GM18499 (cell line): ENCODE data around the gene RSPH10B.
"Not testable (repeated sequence)": the region's sequence is repeated elsewhere in the genome, so short reads cannot be mapped to it uniquely, and the experiment has no call there.

ENCODE experiments used
- ATAC-seq: cut with Tn5 transposase; IDR thresholded peaks from one replicate; pipeline ENCODE4 v1.9.1; 2021; ENCODE audit warnings: moderate number of reproducible peaks; ENCODE audit not compliant: insufficient read depth, unreplicated experiment

The RSPH10B gene

DNA sequence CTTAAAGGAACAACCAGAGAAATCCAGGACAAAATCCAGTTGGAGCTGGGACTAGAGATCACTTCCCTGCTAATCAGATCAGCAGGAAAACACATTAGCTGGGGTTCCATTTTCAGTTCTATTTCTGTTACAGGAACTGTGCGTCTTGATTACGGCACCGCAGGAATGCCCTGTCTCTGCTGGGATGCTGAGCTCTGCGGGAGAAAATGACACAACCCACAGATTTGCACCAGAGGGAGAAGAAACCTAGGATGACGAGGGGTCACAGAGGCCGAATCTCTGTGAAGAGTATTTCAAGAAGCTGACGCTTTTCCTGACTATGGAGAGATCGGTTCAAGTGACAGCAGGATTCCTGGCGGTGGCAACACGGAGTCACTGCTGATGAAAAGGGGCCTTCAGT is 40.2 kb downstream of the RSPH10B start:
- ATAC-seq: not testable (repeated sequence)

DNA sequence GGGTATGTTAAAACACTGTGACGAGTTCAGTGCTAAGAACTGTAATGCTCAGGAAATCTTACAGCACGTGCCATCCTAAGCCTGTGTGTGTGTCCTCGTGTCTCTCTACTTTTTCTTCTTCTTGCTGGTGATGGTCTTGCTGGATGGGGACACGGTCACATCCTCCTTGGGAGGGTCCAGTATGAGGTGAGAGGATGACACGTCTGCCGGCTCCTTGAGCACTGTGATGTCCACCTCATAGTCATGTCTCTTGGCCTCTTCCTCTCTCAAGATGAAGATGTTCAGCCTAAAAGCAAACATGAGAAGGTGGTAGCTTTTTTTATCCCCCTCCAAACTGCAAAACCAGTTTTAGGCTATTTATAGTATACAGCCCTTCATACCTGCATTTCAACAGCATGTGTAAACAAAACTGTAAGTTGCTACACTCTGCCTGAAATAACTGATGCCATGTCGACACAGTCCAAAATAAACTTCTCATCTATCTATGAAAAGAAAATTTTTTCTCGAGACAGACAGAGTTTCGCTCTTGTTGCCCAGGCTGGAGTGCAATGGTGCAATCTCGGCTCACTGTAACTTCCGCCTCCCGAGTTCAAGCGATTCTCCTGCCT is 44.1 kb downstream of the RSPH10B start:
- not testable (repeated sequence) for ATAC-seq

DNA sequence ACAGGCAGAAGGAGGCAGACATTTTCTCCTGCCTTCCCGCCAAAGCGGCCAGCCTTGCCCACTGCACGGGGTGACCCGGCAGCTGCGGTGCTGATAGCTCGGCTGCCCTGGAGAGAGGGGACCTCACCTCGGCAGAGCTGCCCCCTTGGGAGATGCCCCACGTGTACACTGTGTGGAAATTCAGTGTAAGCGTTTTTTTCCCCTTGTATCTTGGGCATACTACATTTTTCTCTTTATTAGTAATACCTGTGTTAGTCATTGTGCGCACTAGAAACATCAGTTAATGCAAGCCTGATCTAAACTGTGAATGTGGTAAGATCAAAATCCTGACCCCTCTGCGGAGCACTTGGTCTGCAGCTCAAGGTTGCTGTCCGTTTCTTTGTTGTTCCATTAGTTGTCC is 45.9 kb downstream of the RSPH10B start:
- not testable (repeated sequence) for ATAC-seq

- not testable (repeated sequence) for ATAC-seq
Measured at GRCh38 chr7:5924180-5924579, 46.3 kb downstream of the RSPH10B start.

DNA sequence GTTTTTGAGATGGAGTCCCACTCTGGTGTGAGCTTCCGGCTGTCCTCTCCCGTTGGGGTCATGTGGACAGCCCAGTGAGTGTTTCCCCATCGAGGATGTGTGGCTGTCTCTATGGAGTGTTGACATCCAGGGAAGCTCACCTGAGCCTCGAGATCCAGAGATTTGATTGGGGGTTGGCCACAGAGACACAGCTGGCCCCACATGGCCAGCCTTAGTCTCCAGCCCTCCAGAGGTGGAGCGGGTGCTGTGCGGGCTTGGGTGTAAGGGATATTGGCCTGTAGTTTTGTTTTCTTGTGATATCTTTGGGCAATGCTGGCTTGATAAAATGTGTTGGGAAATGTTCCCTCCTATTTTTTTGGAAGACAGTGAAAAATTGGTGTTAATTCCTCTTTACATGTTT is 54.0 kb downstream of the RSPH10B start:
- not testable (repeated sequence) for ATAC-seq

GRCh38 chr7:5908835-5909234 is 61.7 kb downstream of the RSPH10B start:
- not testable (repeated sequence) for ATAC-seq

- ATAC-seq: not testable (repeated sequence)
Measured at GRCh38 chr7:5904726-5905125, 65.8 kb downstream of the RSPH10B start.

DNA sequence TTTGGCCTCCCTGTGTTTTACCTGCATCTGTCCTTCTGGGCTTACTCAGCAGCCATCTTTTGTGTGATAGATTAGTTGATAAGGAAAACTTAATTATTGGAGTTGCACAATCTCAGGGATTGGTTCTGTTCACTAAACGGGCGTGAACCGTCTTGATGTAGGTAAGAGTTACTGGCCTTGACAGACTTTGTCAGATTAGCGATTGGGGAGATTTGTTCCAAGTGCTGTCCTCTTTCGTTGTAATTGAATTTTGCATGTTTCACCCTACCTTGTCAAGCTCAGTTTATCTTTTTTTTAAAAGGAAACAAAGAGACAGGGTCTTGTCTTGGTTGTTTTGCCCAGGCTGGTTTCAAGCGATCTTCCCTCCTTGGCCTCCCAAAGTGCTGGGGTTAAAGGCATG is 67.5 kb downstream of the RSPH10B start:
- not testable (repeated sequence) for ATAC-seq

GRCh38 chr7:5898480-5899224 is 71.8 kb downstream of the RSPH10B start, which contains the start of gene CCZ1:
CCZ1 (plus strand) TSS chr7:5898733; CDS start chr7:5898800, 67 bp downstream.
- peak; percentile 42 for ATAC-seq

DNA sequence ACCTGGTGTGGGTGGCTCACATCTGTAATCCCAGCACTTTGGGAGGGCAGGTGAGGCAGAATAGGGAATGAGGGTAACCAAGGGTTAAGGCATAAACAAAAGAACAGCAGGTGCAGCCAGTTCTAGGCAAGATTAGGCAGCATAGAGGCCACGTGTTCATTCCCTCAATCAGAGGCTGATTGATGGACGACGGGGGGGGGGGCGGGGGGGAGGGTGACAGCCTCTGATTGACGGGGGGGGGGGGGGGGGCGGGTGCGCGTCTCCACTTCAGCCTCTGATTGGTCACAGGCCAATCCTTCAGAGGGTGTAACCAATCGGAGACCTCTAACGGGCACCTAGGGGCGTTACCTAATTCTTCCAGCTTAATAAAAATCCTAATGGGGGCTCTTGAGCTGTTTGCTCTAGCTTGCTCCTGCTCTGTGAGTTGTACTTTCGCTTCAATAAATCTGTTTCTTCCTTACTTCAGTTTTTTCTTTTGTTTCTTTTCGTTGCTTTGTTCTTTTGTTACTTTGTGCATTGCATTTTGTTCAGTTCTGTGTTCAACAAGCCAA is 73.0 kb downstream of the RSPH10B start:
- not testable (repeated sequence) for ATAC-seq

- no peak for ATAC-seq
Measured at GRCh38 chr7:5892498-5892897, 78.0 kb downstream of the RSPH10B start.

- not testable (repeated sequence) for ATAC-seq
Measured at GRCh38 chr7:5890244-5890643, 80.2 kb downstream of the RSPH10B start.

DNA sequence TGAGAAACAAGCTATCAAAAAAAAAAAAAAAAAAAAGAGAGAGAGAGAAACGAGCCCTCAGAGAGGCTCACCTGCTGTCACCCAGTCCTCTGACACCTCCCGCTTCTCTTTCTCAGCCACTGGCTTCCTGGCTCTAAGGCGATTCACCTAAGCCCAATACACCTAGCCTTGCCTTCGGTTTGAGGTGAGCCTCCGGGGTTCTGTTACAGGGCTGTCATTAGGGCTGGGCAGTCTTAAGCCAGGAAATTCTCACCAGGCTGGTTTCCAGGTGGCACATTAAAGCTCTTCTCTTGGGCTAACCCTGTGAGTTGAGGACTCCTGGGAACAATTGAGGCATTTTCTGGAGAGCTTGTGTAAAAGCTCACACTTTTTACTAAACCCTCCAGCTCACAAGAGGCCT is 82.5 kb downstream of the RSPH10B start:
- not testable (repeated sequence) for ATAC-seq

GRCh38 chr7:5884431-5884830 is 86.1 kb downstream of the RSPH10B start:
- ATAC-seq: not testable (repeated sequence)

DNA sequence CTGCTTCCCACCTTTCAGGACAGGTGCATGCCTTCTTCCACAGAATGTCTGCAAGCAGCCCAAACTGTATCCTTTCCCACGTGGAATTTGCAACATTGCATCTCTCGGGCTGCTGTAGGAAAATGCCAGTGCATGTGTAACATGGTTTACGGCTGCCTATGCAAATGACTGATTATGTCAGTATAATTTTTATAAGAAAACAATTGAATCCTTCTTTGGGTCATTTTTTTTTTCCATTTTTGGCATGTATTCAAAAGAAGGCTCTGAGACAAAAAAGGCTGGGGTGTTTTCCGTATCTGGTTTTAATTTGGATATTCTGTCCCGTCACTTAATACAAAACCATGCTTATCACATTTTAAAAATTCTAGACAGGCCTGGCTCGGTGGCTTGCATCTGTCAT is 90.4 kb downstream of the RSPH10B start:
- not testable (repeated sequence) for ATAC-seq

- ATAC-seq: not testable (repeated sequence)
Measured at GRCh38 chr7:5879591-5879990, 90.9 kb downstream of the RSPH10B start.
